K562 (cell line): ENCODE measurements around the gene CTDSPL. TPM values are rescaled to one million over a fixed set of nuclear protein-coding genes. Genes with fewer than 3 reads are reported as not detected.

ENCODE experiments used
- ATAC-seq: fragments of 200-7000 bp; cut with Tn5 transposase; 3 replicates; pipeline ENCODE4 v1.9.1; 2020; ENCODE audit warnings: moderate library complexity
- BruUV-seq: library from RNA; stranded (reverse); fragments of 400-500 nt; replicated peaks from 2 replicates; lab custom pipeline; 2021; lab: Mats Ljungman, UMichigan
- CTCF ChIA-PET: fragments of 300-600 bp; formaldehyde crosslinking; extraction: SDS; loops from one replicate; lab custom pipeline; 2021; ENCODE audit warnings: low intra/inter-chr PET ratio; lab: Yijun Ruan, JAX
- POLR2A ChIA-PET: fragments of 300-600, 350-650 bp; sonication (Branson Sonifier 250); formaldehyde crosslinking; extraction: SDS; loops from one replicate; lab custom pipeline; 2021; ENCODE audit warnings: antibody characterized with exemption, inconsistent platforms; lab: Yijun Ruan, JAX
- DNase-seq, 4 experiments: peaks; one replicate each; pipeline versions ENCODE4 v3.0.0 to v3.0.0-alpha.2; 2011 to 2018; ENCODE audit warnings: low spot score in 3 of 4, mixed read lengths in 3 of 4; ENCODE audit errors: extremely low read depth in 1 of 4
- FAIRE-seq: peaks from 2 replicates; lab custom pipeline; 2011; peaks lifted over from hg19 to GRCh38; lab: Jason Lieb, UNC
- H2AFZ ChIP-seq: 2 replicates; pipeline ENCODE4 v1.6.0; 2011; ENCODE audit warnings: low read depth, low read length, control low read depth, inconsistent platforms
- H3K27ac ChIP-seq: fragments of 200-600 bp; 3 replicates; pipeline ENCODE4 v1.8.0; 2011; ENCODE audit warnings: low read depth, mild to moderate bottlenecking, control low read depth, inconsistent platforms, low read length, moderate library complexity, mixed read lengths; ENCODE audit errors: extremely low read depth
- H3K27me3 ChIP-seq, 2 experiments: fragments of 300-600 bp in 1 of 2; 2 replicates in 1 of 2; 3 replicates in 1 of 2; pipeline versions ENCODE4 v1.6.0 to v1.8.0; 2011; ENCODE audit warnings: inconsistent platforms in 2 of 2, low read length in 2 of 2, mild to moderate bottlenecking in 1 of 2, mixed read lengths in 1 of 2, moderate library complexity in 1 of 2; ENCODE audit not compliant: control insufficient read depth in 2 of 2, insufficient read depth in 2 of 2
- H3K36me3 ChIP-seq: fragments of 300-600 bp; 3 replicates; pipeline ENCODE4 v1.8.0; 2011; ENCODE audit warnings: mild to moderate bottlenecking, low read length, inconsistent platforms; ENCODE audit not compliant: control insufficient read depth, insufficient read depth
- H3K4me1 ChIP-seq, 2 experiments: fragments of 200-600 bp in 1 of 2; replicated peaks in 1 of 2; 2 replicates in 1 of 2; 3 replicates in 1 of 2; pipeline versions ENCODE4 v1.5.1 to v1.8.0; 2011; ENCODE audit warnings: inconsistent platforms in 2 of 2, low read length in 2 of 2, mild to moderate bottlenecking in 1 of 2, mixed read lengths in 1 of 2, moderate library complexity in 1 of 2; ENCODE audit not compliant: control insufficient read depth in 2 of 2, insufficient read depth in 2 of 2
- H3K4me2 ChIP-seq: 2 replicates; pipeline ENCODE4 v1.6.1; 2011; ENCODE audit warnings: low read length, control low read depth, inconsistent platforms, mixed read lengths; ENCODE audit not compliant: insufficient read depth
- H3K4me3 ChIP-seq: fragments of 200-600 bp; sonication (generic), shearing (Covaris generic); 2 replicates; pipeline ENCODE4 v1.5.1; 2016; ENCODE audit warnings: control low read depth, inconsistent platforms
- H3K79me2 ChIP-seq: fragments of 200-600 bp; 3 replicates; pipeline ENCODE4 v1.8.0; 2011; ENCODE audit warnings: low read length, inconsistent platforms; ENCODE audit not compliant: control insufficient read depth, insufficient read depth
- H3K9ac ChIP-seq, 2 experiments: 2 replicates each; pipeline versions ENCODE4 v1.6.0 to v1.6.1; 2011; ENCODE audit warnings: low read depth in 2 of 2, low read length in 2 of 2, control low read depth in 1 of 2, inconsistent platforms in 1 of 2, mild to moderate bottlenecking in 1 of 2, mixed read lengths in 1 of 2; ENCODE audit not compliant: insufficient read depth in 1 of 2
- H3K9me1 ChIP-seq: one replicate; pipeline ENCODE4 v1.6.0; 2011; ENCODE audit warnings: inconsistent platforms, mild to moderate bottlenecking, low read length, moderate library complexity; ENCODE audit not compliant: control insufficient read depth, insufficient read depth
- H3K9me3 ChIP-seq: replicated peaks from 2 replicates; pipeline ENCODE4 v1.5.1; 2011; ENCODE audit warnings: low read depth, low read length, inconsistent platforms; ENCODE audit not compliant: control insufficient read depth, insufficient read depth
- H4K20me1 ChIP-seq: replicated peaks from 2 replicates; pipeline ENCODE4 v1.6.1; 2011; ENCODE audit warnings: low read length, inconsistent platforms, mixed read lengths; ENCODE audit not compliant: control insufficient read depth, insufficient read depth
- ARID3B ChIP-seq: fragments of 250-450 bp; sonication (Bioruptor Pico); IDR thresholded peaks from 2 replicates; pipeline ENCODE4 v1.4.0; 2020; ENCODE audit warnings: borderline replicate concordance
- CTCF ChIP-seq, 3 experiments: IDR thresholded peaks in 2 of 3; conservative IDR thresholded peaks in 1 of 3; 2 replicates each; pipeline ENCODE4 v1.5.1; 2011 to 2012; ENCODE audit warnings: low read length in 3 of 3, mild to moderate bottlenecking in 3 of 3, control low read depth in 2 of 3, improper control_type of control experiment in 1 of 3, inconsistent platforms in 1 of 3, low read depth in 1 of 3, mixed read lengths in 1 of 3, moderate library complexity in 1 of 3; ENCODE audit not compliant: insufficient read depth in 2 of 3
- FOXP4 ChIP-seq: sonication (generic); formaldehyde crosslinking; IDR thresholded peaks from 2 replicates; pipeline ENCODE4 v1.8.0; 2022; ENCODE audit warnings: mild to moderate bottlenecking, missing genetic modification reagents, borderline replicate concordance
- HDAC3 ChIP-seq: fragments of 450-650 bp; IDR thresholded peaks from 2 replicates; pipeline ENCODE4 v1.6.1; 2018; ENCODE audit warnings: borderline replicate concordance, mild to moderate bottlenecking, moderate library complexity; ENCODE audit not compliant: partially characterized antibody
- ZNF318 ChIP-seq, 2 experiments: fragments of 450-650 bp; IDR thresholded peaks; 2 replicates each; pipeline ENCODE4 v1.6.1; 2016; ENCODE audit warnings: mild to moderate bottlenecking in 2 of 2, borderline replicate concordance in 1 of 2, low read depth in 1 of 2, moderate library complexity in 1 of 2
- WGBS: fragments of 100-300 bp; shearing (Covaris generic); methylation state at CpG from one replicate; pipeline ENCODE4 v1.1.6; 2016; ENCODE audit warnings: low coverage, mixed read lengths; ENCODE audit not compliant: insufficient coverage; ENCODE audit errors: missing lambda C conversion rate; 5-methylcytosine and 5-hydroxymethylcytosine counted together
- in situ Hi-C: fragments of 300-500 bp; cut with MboI; formaldehyde crosslinking; loops from 4 replicates; pipeline ENCODE4 v1.15.0; 2018; ENCODE audit warnings: inconsistent platforms, mixed read lengths
- intact Hi-C: fragments of 100-400 bp; cut with micrococcal nuclease; formaldehyde crosslinking; loops from 2 replicates; pipeline ENCODE4 v1.14.2; 2022
- polyA plus RNA-seq, 8 experiments: library from polyadenylated mRNA; depleted of rRNA in 4 of 8; stranded (reverse) in 5 of 8; unstranded in 3 of 8; fragments of >200 nt; fragmentation: Nextera tagmentation in 2 of 8; fragmentation: Illumina TruSeq in 1 of 8; extraction: Ambion mirVana in 2 of 8; extraction: Trizol in 1 of 8; gene quantifications; 2 replicates each; pipeline versions ENCODE4 v1.2.1 to v1.2.3, GENCODE V29; 2011 to 2014; ENCODE audit warnings: inconsistent platforms in 1 of 8, missing spikeins in 1 of 8
- total RNA-seq, 7 experiments: library from RNA; depleted of rRNA in 6 of 7; stranded (reverse); fragments of >200 nt in 6 of 7; fragmentation: Illumina TruSeq in 2 of 7; extraction: Trizol in 2 of 7; gene quantifications; 2 replicates each; pipeline versions ENCODE4 v1.2.1 to v1.2.3, GENCODE V29; 2011 to 2021; ENCODE audit warnings: low replicate concordance in 1 of 7

CTDSPL gene
- total and polyA plus RNA-seq, 9 of the 15 experiments (the other 6 are each of a cell fraction or from before 2014, with no cell fraction given) = 5.1 to 19.3 (median 11.3) TPM

- no TSS peak for BruUV-seq
- ChIA-PET CTCF (no interaction called here), POLR2A (interaction anchor here (0.6 to 1.3 kb wide), 3 partner anchors 11 to 91 kb away, joined by 3 to 4 read pairs (median 3); no protein-coding TSS in a partner anchor)
- Histone ChIP-seq H3K4me2 (no peak overlapping the region), H3K27ac (no peak overlapping the region), H3K9me3 (no peaks in the 10 kb centered on the region), H3K4me3 (no peak overlapping the region), H4K20me1 (peaks cover 6% of the 10 kb centered on the region), H3K9ac (no peak overlapping the region), H3K36me3 (no peaks in the 10 kb centered on the region), H3K4me1 (peaks cover 0 to 10% of the 10 kb centered on the region in 2 experiments; a peak in 2 of 5 replicates), H3K27me3 (peaks cover 2 to 15% of the 10 kb centered on the region in 2 experiments; a peak in 2 of 5 replicates), H3K9me1 (peaks cover 3% of the 10 kb centered on the region), H2AFZ (no peak overlapping the region), H3K79me2 (no peaks in the 10 kb centered on the region)
- ATAC-seq (no peak), FAIRE-seq (no peak), DNase-seq (no peak)
- intact Hi-C loops (no loop called here), in situ Hi-C loops (no loop called here)
- WGBS = 24% methylated on average over 8 of the region's 8 CpGs
- no peak for TF ChIP-seq ARID3B (CRISPR knock-in tag)
- TF ChIP-seq FOXP4 = no peak
- TF ChIP-seq HDAC3 = no peak
- no peak for TF ChIP-seq CTCF (IDR thresholded peaks at IDR 0.05 in 2 of 3, conservative IDR thresholded peaks at IDR 0.05 in 1 of 3; ENCODE audit: insufficient read depth in 2 of 3, low read depth in 1 of 3, low read length in 3 of 3)
- no peak for TF ChIP-seq ZNF318 (IDR thresholded peaks at IDR 0.05; ENCODE audit: borderline replicate concordance in 1 of 2, low read depth in 1 of 2)
These were observed 82.1 kb downstream of the CTDSPL start for GRCh38 chr3:37943631-37944314.
